ENCODE measurements around the gene LRRC56. TPM values are rescaled to one million over a fixed set of nuclear protein-coding genes. Genes with fewer than 3 reads are reported as not detected.

The LRRC56 gene
- total and polyA plus RNA-seq, 9 of the 15 experiments (the other 6 are each of a cell fraction or from before 2014, with no cell fraction given), result 0.03 to 4.5 (median 1.0) TPM; not detected in 1

DNA sequence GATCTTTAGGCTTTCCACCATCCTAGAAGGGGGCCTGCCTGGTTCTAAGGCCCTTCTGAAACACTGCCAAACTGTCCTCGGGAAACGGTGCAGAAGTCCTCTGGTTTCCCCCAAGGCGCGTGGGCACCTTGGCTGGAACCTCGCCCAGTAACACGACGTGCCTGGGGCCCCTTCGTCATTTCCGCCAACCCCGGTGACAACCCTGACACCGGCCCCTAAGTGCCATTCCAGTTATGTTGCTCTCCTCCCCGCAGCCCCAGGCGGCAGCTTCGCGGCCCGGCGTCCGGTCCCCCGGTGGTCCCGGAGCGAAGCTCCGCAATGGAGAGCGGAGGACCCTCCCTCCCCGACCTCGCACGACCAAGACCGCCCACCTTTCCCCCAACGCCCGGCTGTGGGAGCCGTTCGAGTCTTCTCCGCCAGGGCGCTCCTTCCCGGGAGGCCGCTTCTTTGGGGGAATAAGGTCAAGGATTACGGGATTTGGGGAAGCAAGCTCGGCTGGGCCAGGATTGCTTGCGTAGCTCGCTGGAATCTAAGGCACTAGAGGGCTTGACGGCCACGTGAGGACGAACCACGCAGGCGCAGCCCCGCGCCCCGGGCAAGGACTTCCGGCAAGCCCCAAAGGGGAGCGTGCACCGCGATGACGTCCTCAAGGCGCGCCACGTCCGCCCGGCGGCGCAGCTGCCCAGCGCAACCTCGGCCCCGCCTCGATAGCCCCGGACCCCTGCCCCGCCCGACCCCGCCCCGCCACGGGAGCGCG, 30.9 kb upstream of the LRRC56 start (continued):
- TF ChIP-seq, protein P1, sequence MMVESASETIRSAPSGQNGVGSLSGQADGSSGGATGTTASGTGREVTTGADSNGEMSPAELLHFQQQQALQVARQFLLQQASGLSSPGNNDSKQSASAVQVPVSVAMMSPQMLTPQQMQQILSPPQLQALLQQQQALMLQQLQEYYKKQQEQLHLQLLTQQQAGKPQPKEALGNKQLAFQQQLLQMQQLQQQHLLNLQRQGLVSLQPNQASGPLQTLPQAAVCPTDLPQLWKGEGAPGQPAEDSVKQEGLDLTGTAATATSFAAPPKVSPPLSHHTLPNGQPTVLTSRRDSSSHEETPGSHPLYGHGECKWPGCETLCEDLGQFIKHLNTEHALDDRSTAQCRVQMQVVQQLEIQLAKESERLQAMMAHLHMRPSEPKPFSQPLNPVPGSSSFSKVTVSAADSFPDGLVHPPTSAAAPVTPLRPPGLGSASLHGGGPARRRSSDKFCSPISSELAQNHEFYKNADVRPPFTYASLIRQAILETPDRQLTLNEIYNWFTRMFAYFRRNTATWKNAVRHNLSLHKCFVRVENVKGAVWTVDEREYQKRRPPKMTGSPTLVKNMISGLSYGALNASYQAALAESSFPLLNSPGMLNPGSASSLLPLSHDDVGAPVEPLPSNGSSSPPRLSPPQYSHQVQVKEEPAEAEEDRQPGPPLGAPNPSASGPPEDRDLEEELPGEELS (CRISPR knock-in tag; IDR thresholded peaks at IDR 0.05; ENCODE audit: borderline replicate concordance), result no peak
- 0 out of 2 replicates have a peak, but pooled peaks have one; percentile 53 for TF ChIP-seq NFXL1 (CRISPR knock-in tag; IDR thresholded peaks at IDR 0.05)
- TF ChIP-seq PCBP1 (IDR thresholded peaks at IDR 0.05; ENCODE audit: low read depth, low read length, poor library complexity, severe bottlenecking), result peak; percentile 68
- TF ChIP-seq, protein P2, sequence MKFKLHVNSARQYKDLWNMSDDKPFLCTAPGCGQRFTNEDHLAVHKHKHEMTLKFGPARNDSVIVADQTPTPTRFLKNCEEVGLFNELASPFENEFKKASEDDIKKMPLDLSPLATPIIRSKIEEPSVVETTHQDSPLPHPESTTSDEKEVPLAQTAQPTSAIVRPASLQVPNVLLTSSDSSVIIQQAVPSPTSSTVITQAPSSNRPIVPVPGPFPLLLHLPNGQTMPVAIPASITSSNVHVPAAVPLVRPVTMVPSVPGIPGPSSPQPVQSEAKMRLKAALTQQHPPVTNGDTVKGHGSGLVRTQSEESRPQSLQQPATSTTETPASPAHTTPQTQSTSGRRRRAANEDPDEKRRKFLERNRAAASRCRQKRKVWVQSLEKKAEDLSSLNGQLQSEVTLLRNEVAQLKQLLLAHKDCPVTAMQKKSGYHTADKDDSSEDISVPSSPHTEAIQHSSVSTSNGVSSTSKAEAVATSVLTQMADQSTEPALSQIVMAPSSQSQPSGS (CRISPR knock-in tag; IDR thresholded peaks at IDR 0.05), result no peak
- TF ChIP-seq ZNF644 (tag; IDR thresholded peaks at IDR 0.05; ENCODE audit: low read depth), result peak; percentile 70; the same call in 1 of the 2 replicates
- TF ChIP-seq NFE2 (IDR thresholded peaks at IDR 0.05; ENCODE audit: low read depth), result no peak
- no peak for TF ChIP-seq SNRNP70 (optimal IDR thresholded peaks at IDR 0.05; ENCODE audit: low read depth, low read length)
- TF ChIP-seq MYC (IDR thresholded peaks at IDR 0.05; ENCODE audit: low read depth, low read length), result peak; percentile 93
- TF ChIP-seq MYC (CRISPR knock-in tag; IDR thresholded peaks at IDR 0.05; ENCODE audit: borderline replicate concordance, low read depth), result peak; percentile 96
- peak; percentile 17 for TF ChIP-seq ZFP36 (IDR thresholded peaks at IDR 0.05; ENCODE audit: low read depth, low read length, partially characterized antibody)
- TF ChIP-seq ILF3 (IDR thresholded peaks at IDR 0.05; ENCODE audit: borderline replicate concordance), result no peak
- peak; percentile 38 for TF ChIP-seq POLR2AphosphoS5 (IDR thresholded peaks at IDR 0.05; ENCODE audit: control insufficient read depth, insufficient read depth, low read depth, low read length)
- peak; percentile 72; the same call in 1 of the 2 replicates for TF ChIP-seq PHF8 (IDR thresholded peaks at IDR 0.05; ENCODE audit: borderline replicate concordance, low read length)
- TF ChIP-seq ZNF12 (CRISPR knock-in tag; IDR thresholded peaks at IDR 0.05), result no peak; the same call in 1 of the 2 replicates
- TF ChIP-seq POLR2H (tag; IDR thresholded peaks at IDR 0.05; ENCODE audit: low read depth), result no peak; the same call in 1 of the 2 replicates
- no peak for TF ChIP-seq BCL6 (CRISPR knock-in tag; IDR thresholded peaks at IDR 0.05)
- TF ChIP-seq TAF15 (IDR thresholded peaks at IDR 0.05; ENCODE audit: low read depth, low read length), result 0 out of 2 replicates have a peak, but pooled peaks have one; percentile 50
- TF ChIP-seq SNIP1 (IDR thresholded peaks at IDR 0.05; ENCODE audit: low read depth), result no peak
- peak; percentile 91 for TF ChIP-seq NFIC (IDR thresholded peaks at IDR 0.05)
- TF ChIP-seq SMAD4 (CRISPR knock-in tag; conservative IDR thresholded peaks at IDR 0.05), result peak; percentile 36
- TF ChIP-seq, protein P3, sequence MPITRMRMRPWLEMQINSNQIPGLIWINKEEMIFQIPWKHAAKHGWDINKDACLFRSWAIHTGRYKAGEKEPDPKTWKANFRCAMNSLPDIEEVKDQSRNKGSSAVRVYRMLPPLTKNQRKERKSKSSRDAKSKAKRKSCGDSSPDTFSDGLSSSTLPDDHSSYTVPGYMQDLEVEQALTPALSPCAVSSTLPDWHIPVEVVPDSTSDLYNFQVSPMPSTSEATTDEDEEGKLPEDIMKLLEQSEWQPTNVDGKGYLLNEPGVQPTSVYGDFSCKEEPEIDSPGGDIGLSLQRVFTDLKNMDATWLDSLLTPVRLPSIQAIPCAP (CRISPR knock-in tag; IDR thresholded peaks at IDR 0.05; ENCODE audit: borderline replicate concordance), result no peak
- TF ChIP-seq, protein P4, sequence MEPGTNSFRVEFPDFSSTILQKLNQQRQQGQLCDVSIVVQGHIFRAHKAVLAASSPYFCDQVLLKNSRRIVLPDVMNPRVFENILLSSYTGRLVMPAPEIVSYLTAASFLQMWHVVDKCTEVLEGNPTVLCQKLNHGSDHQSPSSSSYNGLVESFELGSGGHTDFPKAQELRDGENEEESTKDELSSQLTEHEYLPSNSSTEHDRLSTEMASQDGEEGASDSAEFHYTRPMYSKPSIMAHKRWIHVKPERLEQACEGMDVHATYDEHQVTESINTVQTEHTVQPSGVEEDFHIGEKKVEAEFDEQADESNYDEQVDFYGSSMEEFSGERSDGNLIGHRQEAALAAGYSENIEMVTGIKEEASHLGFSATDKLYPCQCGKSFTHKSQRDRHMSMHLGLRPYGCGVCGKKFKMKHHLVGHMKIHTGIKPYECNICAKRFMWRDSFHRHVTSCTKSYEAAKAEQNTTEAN (CRISPR knock-in tag; IDR thresholded peaks at IDR 0.05), result no peak
- TF ChIP-seq TAL1 (IDR thresholded peaks at IDR 0.05), result no peak
